ENCODE results near the gene ZRANB3.

- TF ChIP-seq, protein P1, sequence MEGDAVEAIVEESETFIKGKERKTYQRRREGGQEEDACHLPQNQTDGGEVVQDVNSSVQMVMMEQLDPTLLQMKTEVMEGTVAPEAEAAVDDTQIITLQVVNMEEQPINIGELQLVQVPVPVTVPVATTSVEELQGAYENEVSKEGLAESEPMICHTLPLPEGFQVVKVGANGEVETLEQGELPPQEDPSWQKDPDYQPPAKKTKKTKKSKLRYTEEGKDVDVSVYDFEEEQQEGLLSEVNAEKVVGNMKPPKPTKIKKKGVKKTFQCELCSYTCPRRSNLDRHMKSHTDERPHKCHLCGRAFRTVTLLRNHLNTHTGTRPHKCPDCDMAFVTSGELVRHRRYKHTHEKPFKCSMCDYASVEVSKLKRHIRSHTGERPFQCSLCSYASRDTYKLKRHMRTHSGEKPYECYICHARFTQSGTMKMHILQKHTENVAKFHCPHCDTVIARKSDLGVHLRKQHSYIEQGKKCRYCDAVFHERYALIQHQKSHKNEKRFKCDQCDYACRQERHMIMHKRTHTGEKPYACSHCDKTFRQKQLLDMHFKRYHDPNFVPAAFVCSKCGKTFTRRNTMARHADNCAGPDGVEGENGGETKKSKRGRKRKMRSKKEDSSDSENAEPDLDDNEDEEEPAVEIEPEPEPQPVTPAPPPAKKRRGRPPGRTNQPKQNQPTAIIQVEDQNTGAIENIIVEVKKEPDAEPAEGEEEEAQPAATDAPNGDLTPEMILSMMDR (IDR thresholded peaks at IDR 0.05), result no peak
- TF ChIP-seq POLR2A (IDR thresholded peaks at IDR 0.05), result no peak
These were observed 366.6 kb downstream of the ZRANB3 start for GRCh38 chr2:135164431-135164830.
